ENCODE measurements around the gene PTCD3. TPM values are rescaled to one million over a fixed set of nuclear protein-coding genes. Genes with fewer than 3 reads are reported as not detected.

Gene PTCD3
- total RNA-seq, 2 donors from 2014 or later: 70.7 to 129 TPM

DNA sequence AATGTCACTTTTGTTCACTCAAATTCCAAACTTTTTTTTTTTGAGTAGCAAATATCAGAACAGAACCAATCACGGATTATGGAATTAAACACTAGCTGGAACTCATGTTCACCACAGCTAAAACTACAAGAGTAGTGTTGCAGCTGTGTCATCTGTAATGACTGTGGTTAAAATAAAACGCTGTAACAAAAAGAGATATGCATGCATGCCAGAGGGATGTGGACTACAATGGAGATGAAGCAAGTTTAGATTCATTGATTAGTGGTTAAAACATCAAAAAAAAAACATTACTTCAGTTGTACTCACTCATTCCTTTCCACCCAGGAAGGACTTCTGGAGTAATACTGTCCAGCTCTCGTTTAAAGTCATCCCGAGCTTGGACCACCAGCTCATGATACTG is 52.3 kb downstream of the PTCD3 start:
- Histone ChIP-seq H3K4me1 (ENCODE audit: control insufficient read depth in 1 of 2, low read depth in 2 of 2) (no peaks in the 10 kb centered on the region), H3K27me3 (replicated peaks; ENCODE audit: insufficient read depth) (no peaks in the 10 kb centered on the region), H3K27ac (no peak overlapping the region), H3K4me3 (no peak overlapping the region), H3K9me3 (no peaks in the 10 kb centered on the region), H3K36me3 (peaks cover 50% of the 10 kb centered on the region)
- DNase-seq (ENCODE audit: low spot score): no peak
- no peak for ATAC-seq (ENCODE audit: insufficient number of reproducible peaks, low FRiP score, low read depth)
- TF ChIP-seq, protein P1, sequence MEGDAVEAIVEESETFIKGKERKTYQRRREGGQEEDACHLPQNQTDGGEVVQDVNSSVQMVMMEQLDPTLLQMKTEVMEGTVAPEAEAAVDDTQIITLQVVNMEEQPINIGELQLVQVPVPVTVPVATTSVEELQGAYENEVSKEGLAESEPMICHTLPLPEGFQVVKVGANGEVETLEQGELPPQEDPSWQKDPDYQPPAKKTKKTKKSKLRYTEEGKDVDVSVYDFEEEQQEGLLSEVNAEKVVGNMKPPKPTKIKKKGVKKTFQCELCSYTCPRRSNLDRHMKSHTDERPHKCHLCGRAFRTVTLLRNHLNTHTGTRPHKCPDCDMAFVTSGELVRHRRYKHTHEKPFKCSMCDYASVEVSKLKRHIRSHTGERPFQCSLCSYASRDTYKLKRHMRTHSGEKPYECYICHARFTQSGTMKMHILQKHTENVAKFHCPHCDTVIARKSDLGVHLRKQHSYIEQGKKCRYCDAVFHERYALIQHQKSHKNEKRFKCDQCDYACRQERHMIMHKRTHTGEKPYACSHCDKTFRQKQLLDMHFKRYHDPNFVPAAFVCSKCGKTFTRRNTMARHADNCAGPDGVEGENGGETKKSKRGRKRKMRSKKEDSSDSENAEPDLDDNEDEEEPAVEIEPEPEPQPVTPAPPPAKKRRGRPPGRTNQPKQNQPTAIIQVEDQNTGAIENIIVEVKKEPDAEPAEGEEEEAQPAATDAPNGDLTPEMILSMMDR (IDR thresholded peaks at IDR 0.05): no peak

DNA sequence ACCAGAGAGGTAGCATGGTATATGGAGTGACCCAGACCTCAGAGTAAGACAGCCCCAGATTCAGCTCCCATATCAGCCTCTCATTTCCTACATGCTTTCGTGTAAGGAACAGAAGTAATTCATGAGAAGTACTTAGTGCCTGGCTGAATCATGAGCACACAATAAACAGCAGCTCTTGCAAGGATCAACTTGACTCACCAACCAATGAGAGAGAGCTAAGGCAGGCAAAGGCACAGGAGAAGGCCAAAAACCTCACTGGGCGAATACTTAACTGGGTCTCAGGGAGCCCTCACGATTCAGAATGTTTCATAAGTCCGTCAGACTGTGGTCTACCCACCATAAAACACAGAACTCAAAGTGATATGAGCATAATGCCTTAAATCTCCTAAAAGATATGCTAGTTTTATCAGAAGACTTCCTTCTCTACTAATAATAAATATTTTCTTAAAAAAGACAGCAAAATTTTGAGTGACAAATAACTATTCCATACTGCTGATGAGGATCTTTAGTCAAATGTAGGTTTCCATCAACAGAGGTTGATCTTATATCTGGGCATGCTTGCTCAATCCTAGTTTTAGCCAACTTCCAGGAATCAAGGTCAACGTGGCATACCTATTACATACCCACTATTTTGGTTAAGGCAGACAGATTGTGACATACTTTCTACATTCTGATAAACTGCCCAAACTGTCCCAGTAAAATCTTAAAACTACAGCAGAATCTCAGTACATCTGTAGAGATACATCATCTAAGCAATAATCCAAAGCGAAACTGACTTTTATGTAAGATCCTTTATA is 54.3 kb downstream of the PTCD3 start:
- ATAC-seq (ENCODE audit: insufficient number of reproducible peaks, low FRiP score, low read depth) (no peak), DNase-seq (ENCODE audit: low spot score) (no peak)
- H3K36me3 ChIP-seq: peaks cover 60% of the 10 kb centered on the region
- no peak overlapping the region for H3K27ac ChIP-seq
- TF ChIP-seq, protein P1 (IDR thresholded peaks at IDR 0.05): no peak
- H3K4me1 ChIP-seq (ENCODE audit: control insufficient read depth in 1 of 2, low read depth in 2 of 2): no peaks in the 10 kb centered on the region
- no peaks in the 10 kb centered on the region for H3K27me3 ChIP-seq (replicated peaks; ENCODE audit: insufficient read depth)
- H3K9me3 ChIP-seq: no peaks in the 10 kb centered on the region
- no peak overlapping the region for H3K4me3 ChIP-seq

DNA sequence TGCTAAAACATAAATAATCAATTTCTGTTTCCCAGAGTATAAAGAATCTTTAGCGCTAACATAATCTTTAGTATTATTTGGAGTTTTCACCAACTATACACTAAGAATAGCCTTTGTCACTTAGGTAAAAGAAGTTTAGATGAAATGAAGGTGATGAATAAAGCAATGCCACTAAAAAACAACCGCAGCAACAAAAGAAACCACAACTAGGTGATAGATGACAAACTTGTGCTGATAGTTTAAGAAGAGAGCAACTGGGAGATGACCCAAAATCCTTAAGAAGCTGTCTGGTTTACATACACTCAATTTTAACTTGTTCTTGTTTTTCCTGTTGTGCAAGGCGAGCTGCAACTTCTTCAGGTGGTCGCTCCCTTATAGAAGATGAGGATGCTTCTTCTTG is 64.4 kb downstream of the PTCD3 start:
- ATAC-seq (ENCODE audit: insufficient number of reproducible peaks, low FRiP score, low read depth) (no peak), DNase-seq (ENCODE audit: low spot score) (no peak)
- H3K27ac ChIP-seq: no peak overlapping the region
- H3K36me3 ChIP-seq: peaks cover 8% of the 10 kb centered on the region
- TF ChIP-seq, protein P1 (IDR thresholded peaks at IDR 0.05): no peak
- no peaks in the 10 kb centered on the region for H3K27me3 ChIP-seq (replicated peaks; ENCODE audit: insufficient read depth)
- H3K9me3 ChIP-seq: no peaks in the 10 kb centered on the region
- no peaks in the 10 kb centered on the region for H3K4me1 ChIP-seq (ENCODE audit: control insufficient read depth in 1 of 2, low read depth in 2 of 2)
- H3K4me3 ChIP-seq: no peak overlapping the region

DNA sequence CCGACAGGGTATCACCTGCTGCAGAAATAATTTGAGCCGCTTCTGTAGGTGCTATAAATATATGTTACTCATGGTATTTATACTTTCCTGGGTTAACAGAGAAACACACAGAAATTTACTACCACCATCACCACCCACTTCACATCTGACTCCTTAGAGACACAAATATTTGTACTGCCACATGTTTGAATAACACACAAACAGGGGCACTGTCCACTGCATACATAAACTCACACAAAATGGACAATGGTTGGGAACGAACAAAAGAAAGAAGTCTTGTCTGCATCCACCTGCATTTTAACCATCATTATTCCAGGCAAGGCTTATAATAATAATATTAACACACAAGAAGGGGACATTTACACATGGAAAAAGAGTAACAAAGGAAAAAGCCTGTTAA is 65.3 kb downstream of the PTCD3 start:
- no peak for DNase-seq (ENCODE audit: low spot score)
- H3K36me3 ChIP-seq: peaks cover 8% of the 10 kb centered on the region
- H3K27ac ChIP-seq: no peak overlapping the region
- TF ChIP-seq, protein P1 (IDR thresholded peaks at IDR 0.05): no peak
- no peak for ATAC-seq (ENCODE audit: insufficient number of reproducible peaks, low FRiP score, low read depth)
- H3K27me3 ChIP-seq (replicated peaks; ENCODE audit: insufficient read depth): no peaks in the 10 kb centered on the region
- no peaks in the 10 kb centered on the region for H3K9me3 ChIP-seq
- no peaks in the 10 kb centered on the region for H3K4me1 ChIP-seq (ENCODE audit: control insufficient read depth in 1 of 2, low read depth in 2 of 2)
- H3K4me3 ChIP-seq: no peak overlapping the region

DNA sequence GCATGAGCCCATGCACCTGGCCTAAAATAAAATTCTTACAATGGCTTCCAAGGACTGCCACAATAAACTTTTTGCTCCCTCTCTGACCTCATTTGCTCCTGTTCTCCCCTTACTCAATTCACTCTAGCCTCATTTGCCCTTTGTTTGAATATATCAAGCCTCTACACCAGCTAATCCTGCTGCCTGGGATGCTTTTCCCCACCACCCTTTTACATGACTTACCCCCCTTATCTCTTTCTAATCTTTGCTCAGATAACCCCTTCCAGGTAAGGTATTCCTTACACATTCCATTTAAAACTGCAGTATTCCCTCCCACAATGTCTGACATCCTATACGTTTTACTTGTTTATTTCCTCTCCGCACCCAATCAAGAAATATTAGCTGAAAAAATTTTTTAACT is 66.6 kb downstream of the PTCD3 start:
- H3K36me3 ChIP-seq: peaks cover 13% of the 10 kb centered on the region
- no peak for ATAC-seq (ENCODE audit: insufficient number of reproducible peaks, low FRiP score, low read depth)
- H3K9me3 ChIP-seq: no peaks in the 10 kb centered on the region
- no peaks in the 10 kb centered on the region for H3K27me3 ChIP-seq (replicated peaks; ENCODE audit: insufficient read depth)
- H3K27ac ChIP-seq: no peak overlapping the region
- no peaks in the 10 kb centered on the region for H3K4me1 ChIP-seq (ENCODE audit: control insufficient read depth in 1 of 2, low read depth in 2 of 2)
- TF ChIP-seq, protein P1 (IDR thresholded peaks at IDR 0.05): no peak
- H3K4me3 ChIP-seq: no peak overlapping the region
- no peak for DNase-seq (ENCODE audit: low spot score)

Data from thoracic aorta (tissue), 2 donors.